Skeletal muscle tissue (tissue), 4 donors: ENCODE results near the gene ABCC3. TPM values are rescaled to one million over a fixed set of nuclear protein-coding genes. Genes with fewer than 3 reads are reported as not detected.
"Not testable (repeated sequence)": the region's sequence is repeated elsewhere in the genome, so short reads cannot be mapped to it uniquely, and the experiment has no call there.

ENCODE experiments used
- H3K27ac ChIP-seq: one replicate; pipeline ENCODE4 v1.7.0; 2013; ENCODE audit warnings: mild to moderate bottlenecking, low read depth, low read length, inconsistent platforms
- H3K27me3 ChIP-seq, 3 donors: one replicate each; pipeline ENCODE4 v1.7.0; 2013; ENCODE audit warnings: low read length in 3 of 3; ENCODE audit not compliant: control insufficient read depth in 3 of 3, insufficient read depth in 3 of 3
- H3K36me3 ChIP-seq, 3 donors: one replicate each; pipeline ENCODE4 v1.7.0; 2013; ENCODE audit warnings: low read length in 3 of 3; ENCODE audit not compliant: control insufficient read depth in 3 of 3, insufficient read depth in 3 of 3
- H3K4me1 ChIP-seq, 3 donors: one replicate each; pipeline ENCODE4 v1.7.0; 2013; ENCODE audit warnings: low read length in 3 of 3, mild to moderate bottlenecking in 3 of 3; ENCODE audit not compliant: control insufficient read depth in 3 of 3, insufficient read depth in 3 of 3
- H3K4me3 ChIP-seq, 3 donors: one replicate each; pipeline ENCODE4 v1.7.0; 2013; ENCODE audit warnings: low read length in 3 of 3
- H3K9ac ChIP-seq, 3 donors: one replicate each; pipeline ENCODE4 v1.7.0; 2013; ENCODE audit warnings: low read length in 3 of 3, mild to moderate bottlenecking in 3 of 3, moderate library complexity in 2 of 3, low read depth in 1 of 3
- H3K9me3 ChIP-seq, 3 donors: one replicate each; pipeline ENCODE4 v1.7.0; 2013; ENCODE audit warnings: low read length in 3 of 3; ENCODE audit not compliant: control insufficient read depth in 3 of 3
- total RNA-seq: library from RNA; depleted of rRNA; stranded (reverse); fragments of >200 nt; gene quantifications from one replicate; pipeline ENCODE4 v1.2.3, GENCODE V29; 2014
- donor health status: Osteomylitis.

ABCC3 gene
- total RNA-seq, 1 donor from 2014 or later: 1.0 TPM

DNA sequence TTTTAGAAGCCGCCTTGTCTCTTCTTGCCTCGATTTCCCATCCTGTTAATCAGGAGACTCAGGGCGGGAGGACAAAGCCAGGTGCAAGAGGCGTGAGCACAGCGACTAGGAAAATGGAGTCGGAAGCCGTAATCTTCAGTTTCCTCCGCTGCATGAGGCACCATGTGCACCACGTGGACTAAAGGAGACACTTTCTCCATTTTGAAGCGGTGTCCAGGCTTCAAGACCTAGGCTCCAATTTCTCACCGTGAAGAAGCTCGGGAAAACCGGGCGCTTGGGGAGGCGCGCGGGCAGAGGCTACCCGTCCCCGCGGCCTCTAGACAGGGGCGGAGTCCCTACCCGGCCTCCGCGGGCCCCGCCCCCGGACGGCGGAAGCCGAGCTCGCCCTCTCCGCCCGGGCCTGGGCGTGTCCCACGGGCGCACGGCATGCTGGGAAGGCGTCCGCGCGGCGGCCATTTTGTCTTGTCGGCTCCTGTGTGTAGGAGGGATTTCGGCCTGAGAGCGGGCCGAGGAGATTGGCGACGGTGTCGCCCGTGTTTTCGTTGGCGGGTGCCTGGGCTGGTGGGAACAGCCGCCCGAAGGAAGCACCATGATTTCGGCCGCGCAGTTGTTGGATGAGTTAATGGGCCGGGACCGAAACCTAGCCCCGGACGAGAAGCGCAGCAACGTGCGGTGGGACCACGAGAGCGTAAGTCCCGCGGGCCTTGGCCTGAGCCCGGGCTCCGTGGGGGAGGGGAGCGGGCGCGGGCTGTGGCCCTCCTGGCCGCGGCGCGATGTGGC, 84.7 kb downstream of the ABCC3 start, which contains the start of gene LUC7L3:
Gene LUC7L3 (plus strand): TSS at position 460 of the 780 bp plus-strand sequence. CDS start 130 bp downstream, at position 590.
- Histone ChIP-seq H3K9ac (peak within 1 kb of the TSS; percentile 96 to 98 (median 97)), H3K27ac (peak within 1 kb of the TSS; percentile 97), H3K4me3 (peak within 1 kb of the TSS; percentile 83 to 93 (median 90)), H3K36me3 (no peaks in the 10 kb centered on the region), H3K27me3 (no peaks in the 10 kb centered on the region), H3K9me3 (no peaks in the 10 kb centered on the region), H3K4me1 (peaks cover 14 to 39% (median 26%) of the 10 kb centered on the region in 3 donors)

DNA sequence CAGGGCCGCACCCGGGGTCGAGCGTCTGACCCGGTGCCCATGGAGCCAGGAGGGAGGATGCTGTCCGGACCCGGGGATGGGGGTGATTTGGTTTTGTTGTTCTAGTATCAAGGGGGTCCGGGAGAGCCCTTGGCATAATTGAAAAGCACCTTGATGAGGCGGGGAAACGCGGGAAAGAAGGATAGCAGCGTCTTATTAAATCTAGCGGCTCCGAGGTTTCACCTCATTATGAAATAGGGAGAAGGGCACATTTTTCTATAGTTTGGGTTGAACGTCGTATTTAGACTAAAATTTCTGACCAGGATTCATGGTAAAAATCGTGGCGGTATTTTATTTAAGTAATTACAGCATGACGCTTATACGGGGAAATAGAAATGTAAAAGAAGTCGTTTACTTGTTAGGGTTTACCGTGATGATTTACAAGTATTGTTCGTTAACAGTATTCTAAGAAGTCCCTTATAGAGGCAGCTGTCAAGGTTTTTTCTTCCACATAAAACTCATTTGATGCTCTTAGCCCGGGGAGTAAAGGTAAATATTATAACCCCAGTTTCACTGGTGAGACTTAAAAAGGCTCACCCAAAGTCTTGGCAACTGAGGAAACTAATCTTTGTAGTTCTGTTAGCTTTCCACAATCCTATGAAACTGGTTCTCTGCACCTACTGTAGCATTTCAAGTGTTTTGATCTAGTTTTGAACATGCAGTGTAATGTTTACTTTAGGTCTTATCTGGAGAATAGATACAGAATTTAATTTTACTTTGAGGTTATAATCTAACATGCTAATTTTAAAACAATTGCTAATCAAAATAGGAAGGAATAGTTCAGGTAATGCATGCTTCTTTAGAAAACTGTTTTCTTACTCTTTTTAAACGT, 85.5 kb downstream of the ABCC3 start:
- Histone ChIP-seq H3K27me3 (no peaks in the 10 kb centered on the region), H3K4me1 (peaks cover 14 to 40% (median 30%) of the 10 kb centered on the region in 3 donors), H3K9ac (peak overlapping the region; percentile 96 to 98 (median 97)), H3K9me3 (no peaks in the 10 kb centered on the region), H3K27ac (peak overlapping the region; percentile 97), H3K36me3 (no peaks in the 10 kb centered on the region), H3K4me3 (peak overlapping the region; percentile 83 to 93 (median 90))

DNA sequence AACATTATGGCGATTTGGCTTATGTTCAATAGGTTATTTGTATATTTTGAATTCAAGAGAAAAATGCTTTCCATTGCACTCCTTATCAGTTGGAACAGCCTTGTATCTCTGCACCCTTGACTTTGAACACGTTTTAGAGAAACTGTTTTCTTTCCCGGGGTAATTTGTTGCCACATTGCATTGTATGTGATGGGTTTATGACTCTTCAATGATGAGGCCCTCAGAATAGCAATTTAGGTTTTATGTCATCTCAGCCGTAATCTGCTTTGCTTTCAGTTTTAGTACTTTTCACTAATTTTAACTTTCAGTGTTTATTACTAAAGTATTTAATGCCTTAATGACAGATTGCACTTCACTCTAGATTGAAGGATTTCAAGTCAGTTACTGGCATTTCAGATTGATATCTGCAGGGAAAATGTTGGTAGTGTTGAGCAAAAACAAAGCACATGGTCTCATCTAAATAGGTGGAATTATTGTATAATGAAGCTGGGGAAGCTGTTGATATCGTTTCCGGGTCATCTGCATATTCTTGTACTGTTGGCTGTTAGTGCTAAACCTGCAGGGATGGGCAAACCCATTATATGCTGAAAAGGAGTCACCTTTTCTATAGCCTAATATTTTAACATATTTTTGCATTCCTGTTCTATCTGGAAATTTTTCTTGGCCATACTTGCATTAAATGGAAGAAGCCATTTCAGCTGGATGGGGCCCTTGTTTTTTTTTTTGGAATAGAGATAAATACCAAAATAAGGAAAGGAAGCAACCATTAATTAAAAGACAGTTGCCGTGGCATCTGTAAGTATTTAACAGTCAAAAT, 86.7 kb downstream of the ABCC3 start:
- no peaks in the 10 kb centered on the region for H3K9me3 ChIP-seq
- peak overlapping the region; percentile 96 to 98 (median 97) for H3K9ac ChIP-seq
- H3K27me3 ChIP-seq: no peaks in the 10 kb centered on the region
- H3K27ac ChIP-seq: no peak overlapping the region
- H3K4me3 ChIP-seq: peak overlapping the region; percentile 83 to 93 (median 90)
- H3K4me1 ChIP-seq: peaks cover 21 to 50% (median 40%) of the 10 kb centered on the region in 3 donors
- H3K36me3 ChIP-seq: no peaks in the 10 kb centered on the region

DNA sequence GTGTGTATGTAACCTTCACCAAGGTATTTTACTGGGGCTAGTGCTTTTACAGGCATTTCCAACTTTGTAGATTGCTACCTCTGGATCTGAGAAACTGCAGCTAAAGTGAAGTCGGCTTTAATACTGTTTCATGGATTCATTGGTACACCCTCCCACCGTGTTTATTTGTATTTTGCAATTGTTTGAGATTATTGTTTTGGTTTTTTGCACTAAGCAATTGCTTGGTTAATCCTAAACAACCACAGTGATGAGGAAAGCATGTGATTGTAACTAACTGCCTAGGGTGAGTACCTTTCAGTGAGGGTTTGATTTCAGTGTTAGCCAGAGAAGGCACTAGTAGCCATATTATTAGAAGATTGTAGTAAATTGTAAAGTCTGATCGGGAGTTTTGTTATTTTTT, 88.1 kb downstream of the ABCC3 start:
- Histone ChIP-seq H3K9me3 (no peaks in the 10 kb centered on the region), H3K27me3 (no peaks in the 10 kb centered on the region), H3K4me3 (peak overlapping the region in 1 of 3 donors; percentile 24), H3K36me3 (no peaks in the 10 kb centered on the region), H3K9ac (no peak overlapping the region), H3K4me1 (peaks cover 26 to 50% (median 48%) of the 10 kb centered on the region in 3 donors), H3K27ac (no peak overlapping the region)

DNA sequence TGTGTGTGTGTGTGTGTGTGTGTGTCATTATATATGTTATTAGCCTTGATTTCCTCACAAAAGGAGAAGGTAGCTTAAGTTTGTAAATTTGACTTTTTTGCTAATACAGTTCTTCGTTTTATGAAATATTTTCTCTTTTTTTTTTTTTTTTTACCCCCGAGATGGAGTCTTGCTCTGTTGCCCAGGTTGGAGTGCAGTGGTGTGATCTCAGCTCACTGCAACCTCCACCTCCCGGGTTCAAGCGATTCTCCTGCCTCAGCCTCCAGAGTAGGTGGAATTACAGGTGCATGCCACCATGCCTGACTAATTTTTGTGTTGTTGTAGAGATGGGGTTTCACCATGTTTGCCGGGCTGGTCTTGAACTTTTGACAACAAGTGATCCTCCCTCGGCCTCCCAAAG, 89.9 kb downstream of the ABCC3 start:
- H3K9ac ChIP-seq, H3K27me3 ChIP-seq, H3K9me3 ChIP-seq, H3K27ac ChIP-seq, H3K36me3 ChIP-seq, H3K4me3 ChIP-seq: not testable (repeated sequence)
- peaks cover 28 to 54% (median 51%) of the 10 kb centered on the region in 3 donors for H3K4me1 ChIP-seq

DNA sequence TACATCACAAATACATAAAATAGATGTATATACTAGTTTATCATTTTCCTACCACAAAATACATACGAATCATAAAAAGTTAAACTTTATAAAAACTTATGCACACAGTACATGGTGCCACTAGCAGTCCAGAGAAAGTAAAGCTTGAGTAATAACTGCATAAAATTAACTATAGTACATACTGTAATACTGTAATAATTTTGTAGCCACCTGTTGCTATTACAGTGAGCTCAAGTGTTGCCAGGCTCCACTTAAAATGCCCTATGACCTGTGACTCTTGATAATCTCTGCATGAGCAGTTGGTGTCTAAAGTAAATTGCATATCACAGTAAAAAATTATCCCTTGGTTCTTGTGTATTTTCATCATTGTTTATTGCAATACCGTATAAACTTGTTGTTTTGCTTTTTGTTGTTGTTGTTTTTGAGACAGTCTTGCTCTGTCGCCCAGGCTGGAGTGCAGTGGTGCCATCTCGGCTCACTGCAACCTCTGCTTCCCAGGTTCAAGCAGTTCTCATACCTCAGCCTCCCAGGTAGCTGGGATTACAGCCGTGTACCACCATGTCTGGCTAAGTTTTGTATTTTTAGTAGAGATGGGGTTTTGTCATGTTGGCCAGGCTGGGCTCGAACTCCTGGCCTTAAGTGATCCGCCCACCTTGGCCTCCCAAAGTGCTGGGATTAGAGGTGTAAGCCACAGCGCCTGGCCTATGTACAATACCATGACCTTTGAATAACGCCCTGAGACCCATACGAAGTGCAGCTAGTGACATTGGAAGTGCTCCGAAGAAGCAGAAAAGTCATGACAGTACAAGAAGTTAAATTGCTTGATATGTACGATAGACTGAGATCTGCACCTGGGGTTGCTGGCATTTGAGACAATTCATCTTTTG, 91.3 kb downstream of the ABCC3 start:
- Histone ChIP-seq H3K36me3 (no peaks in the 10 kb centered on the region), H3K9me3 (no peaks in the 10 kb centered on the region), H3K4me1 (peaks cover 39 to 61% (median 49%) of the 10 kb centered on the region in 3 donors), H3K27me3 (no peaks in the 10 kb centered on the region), H3K27ac (peak overlapping the region; percentile 3), H3K9ac (peak overlapping the region in 1 of 3 donors; percentile 23), H3K4me3 (peak overlapping the region in 1 of 3 donors; percentile 8)

DNA sequence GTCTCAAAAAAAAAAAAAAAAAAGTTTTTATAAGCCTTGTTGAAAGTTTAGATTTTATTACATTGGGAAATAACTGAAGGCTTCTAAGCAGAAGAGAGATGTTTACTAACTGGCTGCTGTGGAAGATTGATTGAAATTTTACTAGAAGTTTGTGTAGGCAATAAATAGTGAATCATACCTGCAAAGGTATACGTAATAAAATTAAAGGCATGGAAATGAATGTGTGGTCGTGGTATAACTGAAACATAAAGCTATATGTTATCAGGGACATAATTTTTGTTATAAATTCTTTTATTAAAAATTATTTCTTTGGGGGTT, 93.4 kb downstream of the ABCC3 start:
- H3K4me1 ChIP-seq: peaks cover 30 to 43% (median 37%) of the 10 kb centered on the region in 3 donors
- H3K9me3 ChIP-seq: no peaks in the 10 kb centered on the region
- no peaks in the 10 kb centered on the region for H3K36me3 ChIP-seq
- H3K27me3 ChIP-seq: no peaks in the 10 kb centered on the region
- H3K27ac ChIP-seq: no peak overlapping the region
- H3K9ac ChIP-seq: no peak overlapping the region
- H3K4me3 ChIP-seq: no peak overlapping the region

DNA sequence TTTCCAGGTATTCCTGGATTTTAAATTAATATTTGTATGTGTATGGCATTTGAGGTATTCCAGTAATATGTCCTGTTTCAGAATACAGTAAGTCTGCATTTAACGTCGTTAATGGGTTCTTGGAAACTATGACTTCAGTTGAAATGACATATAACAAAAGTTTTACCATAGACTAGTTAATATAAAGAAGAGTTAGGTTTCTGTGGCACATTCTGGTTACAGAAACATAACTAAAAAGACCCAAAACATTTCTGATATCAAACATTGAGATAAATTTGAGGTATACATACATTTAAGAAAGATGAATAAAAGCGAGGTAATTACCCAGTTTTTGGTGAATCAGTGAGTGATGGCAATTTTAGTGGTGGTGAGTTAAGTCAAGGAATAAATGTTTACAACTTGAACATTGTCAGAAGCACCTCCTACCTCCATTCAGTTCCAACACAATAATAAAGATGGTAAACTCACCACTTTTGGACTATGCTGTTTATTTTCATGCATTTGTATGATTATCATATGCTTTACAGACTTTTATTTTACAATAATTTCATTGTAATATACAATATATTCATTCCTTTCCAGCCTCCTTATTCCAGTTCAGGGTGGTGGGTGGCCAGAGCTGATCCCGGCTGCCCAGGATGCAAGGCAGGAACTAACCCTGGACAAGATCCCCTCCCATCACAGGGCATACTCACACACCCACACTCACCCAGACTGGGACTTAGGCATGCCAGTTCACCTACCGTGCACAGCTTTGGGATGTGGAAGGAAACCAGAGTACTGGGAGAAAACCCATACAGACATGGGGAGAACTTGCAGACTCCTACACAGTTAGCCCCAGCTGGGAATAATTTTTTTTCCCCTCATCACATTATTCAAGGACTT, 94.4 kb downstream of the ABCC3 start:
- no peak overlapping the region for H3K9ac ChIP-seq
- H3K27me3 ChIP-seq: no peaks in the 10 kb centered on the region
- H3K9me3 ChIP-seq: no peaks in the 10 kb centered on the region
- H3K4me3 ChIP-seq: no peak overlapping the region
- no peak overlapping the region for H3K27ac ChIP-seq
- H3K36me3 ChIP-seq: no peaks in the 10 kb centered on the region
- peaks cover 21 to 43% (median 32%) of the 10 kb centered on the region in 3 donors for H3K4me1 ChIP-seq
